Measurements from ENCODE around the gene PRR12.
A peak's percentile ranks its signal among the peaks of the same experiment; 100 is the strongest.

Gene PRR12
- total RNA-seq, result 0.49 to 40.7 (median 5.3) reads per million in 17 experiments

- peak; percentile 54 to 84 (median 80) for DNase-seq
Measured at GRCh38 chr19:49590971-49591730, at the start of gene PRR12. TSS of gene PRR12 (plus strand) at chr19:49591182. CDS start at chr19:49591655, 473 bp downstream.

- DNase-seq, result no peak
Measured at GRCh38 chr19:49541914-49542313, 49.1 kb upstream of the PRR12 start.

- DNase-seq, result no peak
Measured at GRCh38 chr19:49542446-49542845, 48.5 kb upstream of the PRR12 start.

GRCh38 chr19:49543032-49543431 is 48.0 kb upstream of the PRR12 start:
- no peak for DNase-seq

- peak in 1 of 4 experiments; percentile 19 for DNase-seq
Measured at GRCh38 chr19:49544154-49544553, 46.8 kb upstream of the PRR12 start.

GRCh38 chr19:49546825-49547565 is 44.0 kb upstream of the PRR12 start:
- peak; percentile 87 to 94 (median 92) for DNase-seq

- DNase-seq, result no peak
Measured at GRCh38 chr19:49549045-49549444, 41.9 kb upstream of the PRR12 start.

- DNase-seq, result peak; percentile 36 to 59 (median 49)
Measured at GRCh38 chr19:49551531-49551930, 39.5 kb upstream of the PRR12 start.

GRCh38 chr19:49552749-49553148 is 38.2 kb upstream of the PRR12 start:
- peak; percentile 56 to 75 (median 65) for DNase-seq

GRCh38 chr19:49553451-49554271 is 37.3 kb upstream of the PRR12 start:
- peak; percentile 31 to 67 (median 54) for DNase-seq

GRCh38 chr19:49554701-49555181 is 36.2 kb upstream of the PRR12 start:
- DNase-seq, result no peak

GRCh38 chr19:49555600-49556411 is 35.2 kb upstream of the PRR12 start:
- peak in 3 of 4 experiments; percentile 46 to 65 (median 61) for DNase-seq

GRCh38 chr19:49556412-49557398 is 34.3 kb upstream of the PRR12 start:
- DNase-seq, result no peak

- DNase-seq, result no peak
Measured at GRCh38 chr19:49557641-49558325, 33.2 kb upstream of the PRR12 start.

- DNase-seq, result no peak
Measured at GRCh38 chr19:49558591-49558990, 32.4 kb upstream of the PRR12 start.

- no peak for DNase-seq
Measured at GRCh38 chr19:49559443-49559842, 31.5 kb upstream of the PRR12 start.

GRCh38 chr19:49559928-49560327 is 31.1 kb upstream of the PRR12 start:
- no peak for DNase-seq

- DNase-seq, result peak; percentile 57 to 70 (median 66)
Measured at GRCh38 chr19:49560358-49560900, 30.6 kb upstream of the PRR12 start.

- DNase-seq, result no peak
Measured at GRCh38 chr19:49564616-49565045, 26.4 kb upstream of the PRR12 start.

Measured in suppressor macrophage (primary cell).